HepG2 (cell line): ENCODE data around the gene UGT1A7. TPM values are rescaled to one million over a fixed set of nuclear protein-coding genes. Genes with fewer than 3 reads are reported as not detected.

ENCODE experiments used
- ARNT2 ChIP-seq: sonication (generic); formaldehyde crosslinking; IDR thresholded peaks from 2 replicates; pipeline ENCODE4 v1.8.0; 2022; ENCODE audit warnings: mild to moderate bottlenecking, low read depth, missing genetic modification reagents, moderate library complexity
- CTCF ChIP-seq: sonication (generic); formaldehyde crosslinking; IDR thresholded peaks from 2 replicates; pipeline ENCODE4 v1.5.0; 2020; ENCODE audit warnings: mild to moderate bottlenecking, missing genetic modification reagents, moderate library complexity
- GFI1 ChIP-seq: sonication (generic); formaldehyde crosslinking; IDR thresholded peaks from 2 replicates; pipeline ENCODE4 v1.5.0; 2020; ENCODE audit warnings: missing genetic modification reagents, mild to moderate bottlenecking, borderline replicate concordance
- HDAC1 ChIP-seq: sonication (generic); formaldehyde crosslinking; IDR thresholded peaks from 2 replicates; pipeline ENCODE4 v1.5.1; 2020; ENCODE audit warnings: mild to moderate bottlenecking, missing genetic modification reagents
- HOXD1 ChIP-seq: sonication (generic); formaldehyde crosslinking; IDR thresholded peaks from 2 replicates; pipeline ENCODE4 v1.5.0; 2020; ENCODE audit warnings: missing genetic modification reagents
- IRF2 ChIP-seq: IDR thresholded peaks from 2 replicates; pipeline ENCODE4 v1.6.1; 2018; ENCODE audit warnings: missing genetic modification reagents, missing compliant biosample characterization
- KLF16 ChIP-seq, 2 experiments: sonication (generic) in 1 of 2; formaldehyde crosslinking in 1 of 2; IDR thresholded peaks; 2 replicates each; pipeline versions ENCODE4 v1.6.1 to v1.8.0; 2016 to 2023; ENCODE audit warnings: missing genetic modification reagents in 2 of 2, missing compliant biosample characterization in 1 of 2
- NFRKB ChIP-seq: fragments of 450-650 bp; IDR thresholded peaks from 2 replicates; pipeline ENCODE4 v1.6.1; 2017
- PAX8 ChIP-seq: sonication (generic); formaldehyde crosslinking; IDR thresholded peaks from 2 replicates; pipeline ENCODE4 v1.8.0; 2022; ENCODE audit warnings: mild to moderate bottlenecking, missing genetic modification reagents, borderline replicate concordance
- RAD21 ChIP-seq: fragments of 450-650 bp; formaldehyde crosslinking; IDR thresholded peaks from 2 replicates; pipeline ENCODE4 v1.5.0; 2020; ENCODE audit warnings: mild to moderate bottlenecking
- RARA ChIP-seq: IDR thresholded peaks from 2 replicates; pipeline ENCODE4 v1.6.1; 2016; ENCODE audit warnings: missing genetic modification reagents, missing compliant biosample characterization
- SMC3 ChIP-seq: IDR thresholded peaks from 2 replicates; pipeline ENCODE4 v1.6.1; 2011; ENCODE audit warnings: low read length, improper control_type of control experiment
- STAG1 ChIP-seq: sonication (generic); formaldehyde crosslinking; IDR thresholded peaks from 2 replicates; pipeline ENCODE4 v1.4.0; 2020; ENCODE audit warnings: missing genetic modification reagents
- TFAP4 ChIP-seq: sonication (generic); IDR thresholded peaks from 2 replicates; pipeline ENCODE4 v1.6.1; 2016; ENCODE audit warnings: low read depth, borderline replicate concordance
- TIGD3 ChIP-seq: sonication (generic); formaldehyde crosslinking; IDR thresholded peaks from 2 replicates; pipeline ENCODE4 v1.5.1; 2020; ENCODE audit warnings: mild to moderate bottlenecking, missing genetic modification reagents, borderline replicate concordance
- U2AF2 ChIP-seq: fragments of 200-400 bp; formaldehyde crosslinking; IDR thresholded peaks from 2 replicates; pipeline ENCODE4 v1.6.1; 2017; ENCODE audit warnings: low read depth, mild to moderate bottlenecking, low read length
- ZC3H13 ChIP-seq: sonication (generic); formaldehyde crosslinking; IDR thresholded peaks from 2 replicates; pipeline ENCODE4 v1.8.1; 2023; ENCODE audit warnings: mild to moderate bottlenecking, missing genetic modification reagents, moderate library complexity
- ZC3H4 ChIP-seq: sonication (generic); formaldehyde crosslinking; IDR thresholded peaks from 2 replicates; pipeline ENCODE4 v1.4.0; 2020; ENCODE audit warnings: missing genetic modification reagents, borderline replicate concordance
- ZNF281 ChIP-seq: sonication (generic); formaldehyde crosslinking; IDR thresholded peaks from 2 replicates; pipeline ENCODE4 v1.4.0; 2020; ENCODE audit warnings: missing genetic modification reagents, borderline replicate concordance
- ZNF619 ChIP-seq: sonication (generic); formaldehyde crosslinking; IDR thresholded peaks from 2 replicates; pipeline ENCODE4 v1.4.0; 2020; ENCODE audit warnings: mild to moderate bottlenecking, missing genetic modification reagents
- ZNF782 ChIP-seq: sonication (generic); formaldehyde crosslinking; IDR thresholded peaks from 2 replicates; pipeline ENCODE4 v1.4.0; 2020; ENCODE audit warnings: missing genetic modification reagents, mild to moderate bottlenecking, borderline replicate concordance
- ZSCAN5A ChIP-seq: sonication (generic); formaldehyde crosslinking; IDR thresholded peaks from 2 replicates; pipeline ENCODE4 v1.8.0; 2022; ENCODE audit warnings: mild to moderate bottlenecking, missing genetic modification reagents, borderline replicate concordance
- polyA plus RNA-seq, 8 experiments: library from polyadenylated mRNA; depleted of rRNA in 3 of 8; stranded (reverse) in 7 of 8; unstranded in 1 of 8; fragments of >200 nt; fragmentation: Illumina TruSeq in 4 of 8; extraction: Trizol in 4 of 8; gene quantifications; 2 replicates each; pipeline versions ENCODE4 v1.2.1 to v1.2.3, GENCODE V29; 2011 to 2016; ENCODE audit warnings: low read depth in 4 of 8, missing spikeins in 1 of 8, mixed read lengths in 1 of 8; ENCODE audit not compliant: insufficient read depth in 1 of 8
- total RNA-seq, 5 experiments: library from RNA; depleted of rRNA; stranded (reverse); fragments of >200 nt; fragmentation: Illumina TruSeq; extraction: Trizol; gene quantifications; 2 replicates each; pipeline ENCODE4 v1.2.3, GENCODE V29; 2016; ENCODE audit warnings: low read depth in 1 of 5

UGT1A7 gene
- total and polyA plus RNA-seq, 2 of the 13 experiments (the other 11 are each of a cell fraction or from before 2014, with no cell fraction given) = not detected

GRCh38 chr2:233807215-233807865, 125.6 kb downstream of the UGT1A7 start (continued):
- TF ChIP-seq SMC3 (peak; percentile 38; the same call in 1 of the 2 replicates), TIGD3 (no peak), HOXD1 (no peak), RARA (CRISPR knock-in tag) (no peak), HDAC1 (CRISPR knock-in tag) (no peak), ZNF619 (CRISPR knock-in tag) (no peak), ZC3H4 (CRISPR knock-in tag) (no peak), ARNT2 (CRISPR knock-in tag) (no peak), CTCF (CRISPR knock-in tag) (peak; percentile 48), NFRKB (no peak), KLF16 (CRISPR knock-in tag; IDR thresholded peaks at IDR 0.05) (no peak), GFI1 (CRISPR knock-in tag) (no peak), PAX8 (CRISPR knock-in tag) (no peak), IRF2 (CRISPR knock-in tag) (no peak), U2AF2 (no peak), ZNF782 (CRISPR knock-in tag) (no peak), ZSCAN5A (CRISPR knock-in tag) (no peak), STAG1 (CRISPR knock-in tag) (peak; percentile 52), ZC3H13 (no peak), ZNF281 (no peak), TFAP4 (no peak), RAD21 (CRISPR knock-in tag) (0 out of 2 replicates have a peak, but pooled peaks have one; percentile 10)
